ENCODE results near the gene ACTRT2. TPM values are rescaled to one million over a fixed set of nuclear protein-coding genes. Genes with fewer than 3 reads are reported as not detected.

Gene ACTRT2
- total RNA-seq, 1 experiment from 2014 or later = not detected

GRCh38 chr1:3026581-3027391, 5.5 kb downstream of the ACTRT2 start:
- no peak overlapping the region for H3K27ac Mint-ChIP-seq (ENCODE audit: unreplicated experiment)
- H3K4me1 Mint-ChIP-seq (ENCODE audit: low read depth, unreplicated experiment) = no peaks in the 10 kb centered on the region
- H3K4me3 Mint-ChIP-seq (ENCODE audit: low read depth, unreplicated experiment) = no peak overlapping the region
- peaks cover 21% of the 10 kb centered on the region for H3K27me3 Mint-ChIP-seq (ENCODE audit: unreplicated experiment)
- no peaks in the 10 kb centered on the region for H3K36me3 Mint-ChIP-seq (ENCODE audit: insufficient read depth, unreplicated experiment)
- TF ChIP-seq, protein P1, sequence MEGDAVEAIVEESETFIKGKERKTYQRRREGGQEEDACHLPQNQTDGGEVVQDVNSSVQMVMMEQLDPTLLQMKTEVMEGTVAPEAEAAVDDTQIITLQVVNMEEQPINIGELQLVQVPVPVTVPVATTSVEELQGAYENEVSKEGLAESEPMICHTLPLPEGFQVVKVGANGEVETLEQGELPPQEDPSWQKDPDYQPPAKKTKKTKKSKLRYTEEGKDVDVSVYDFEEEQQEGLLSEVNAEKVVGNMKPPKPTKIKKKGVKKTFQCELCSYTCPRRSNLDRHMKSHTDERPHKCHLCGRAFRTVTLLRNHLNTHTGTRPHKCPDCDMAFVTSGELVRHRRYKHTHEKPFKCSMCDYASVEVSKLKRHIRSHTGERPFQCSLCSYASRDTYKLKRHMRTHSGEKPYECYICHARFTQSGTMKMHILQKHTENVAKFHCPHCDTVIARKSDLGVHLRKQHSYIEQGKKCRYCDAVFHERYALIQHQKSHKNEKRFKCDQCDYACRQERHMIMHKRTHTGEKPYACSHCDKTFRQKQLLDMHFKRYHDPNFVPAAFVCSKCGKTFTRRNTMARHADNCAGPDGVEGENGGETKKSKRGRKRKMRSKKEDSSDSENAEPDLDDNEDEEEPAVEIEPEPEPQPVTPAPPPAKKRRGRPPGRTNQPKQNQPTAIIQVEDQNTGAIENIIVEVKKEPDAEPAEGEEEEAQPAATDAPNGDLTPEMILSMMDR (IDR thresholded peaks at IDR 0.05; ENCODE audit: unreplicated experiment) = no peak
- DNase-seq = no peak
- H3K9me3 Mint-ChIP-seq (ENCODE audit: low read depth, unreplicated experiment) = no peaks in the 10 kb centered on the region
- BruUV-seq (replicated peaks) = no TSS peak
- intact Hi-C loops (cut with micrococcal nuclease; ENCODE audit: unreplicated experiment) = no loop called here
- CTCF ChIA-PET = no interaction called here

DNA sequence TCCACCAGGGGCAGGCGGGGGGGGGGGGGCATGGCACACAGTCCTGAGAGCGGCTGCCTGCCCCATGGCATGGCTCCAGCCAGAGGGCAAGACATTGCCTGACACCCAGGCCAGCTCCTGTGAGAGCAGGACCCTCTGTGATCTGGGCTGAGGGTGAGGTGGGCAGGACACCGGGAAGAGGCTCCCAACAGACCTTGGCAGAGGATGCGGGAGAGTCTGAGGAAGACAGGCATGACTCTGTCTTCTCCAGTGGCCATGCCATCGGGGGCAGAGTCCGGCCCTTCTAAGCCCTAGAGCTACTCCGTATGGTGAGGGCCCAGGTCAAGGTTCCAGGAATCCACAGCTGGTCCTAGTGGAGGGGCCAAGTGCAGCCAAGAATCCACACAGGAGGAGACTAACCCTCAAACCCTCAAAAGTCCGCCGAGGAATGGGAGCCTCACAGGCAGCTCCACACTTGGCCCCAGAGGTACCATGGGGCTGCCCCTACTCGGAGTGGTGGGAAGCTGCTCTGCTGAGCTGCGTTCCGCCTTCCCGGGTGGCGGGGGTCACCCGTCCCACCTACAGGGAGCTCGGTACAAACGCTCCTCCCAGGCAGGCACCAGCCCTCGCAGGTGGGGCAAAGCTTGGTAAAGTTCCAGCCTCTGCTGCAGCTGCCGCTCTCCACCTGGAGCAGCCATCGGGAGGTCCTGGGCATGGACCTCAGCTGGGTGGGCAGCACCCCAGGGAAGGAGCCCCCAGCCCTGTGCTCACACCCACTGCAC, 6.5 kb downstream of the ACTRT2 start:
- CTCF ChIA-PET = no interaction called here
- intact Hi-C loops (cut with micrococcal nuclease; ENCODE audit: unreplicated experiment) = no loop called here

GRCh38 chr1:3028531-3029282, 7.4 kb downstream of the ACTRT2 start:
- peaks cover 30% of the 10 kb centered on the region for H3K27me3 Mint-ChIP-seq (ENCODE audit: unreplicated experiment)
- no peaks in the 10 kb centered on the region for H3K36me3 Mint-ChIP-seq (ENCODE audit: insufficient read depth, unreplicated experiment)
- H3K27ac Mint-ChIP-seq (ENCODE audit: unreplicated experiment) = no peak overlapping the region
- no peaks in the 10 kb centered on the region for H3K9me3 Mint-ChIP-seq (ENCODE audit: low read depth, unreplicated experiment)
- BruUV-seq (replicated peaks) = no TSS peak
- TF ChIP-seq, protein P1 (IDR thresholded peaks at IDR 0.05; ENCODE audit: unreplicated experiment) = no peak
- H3K4me3 Mint-ChIP-seq (ENCODE audit: low read depth, unreplicated experiment) = no peak overlapping the region
- CTCF ChIA-PET = no interaction called here
- intact Hi-C loops (cut with micrococcal nuclease; ENCODE audit: unreplicated experiment) = no loop called here
- H3K4me1 Mint-ChIP-seq (ENCODE audit: low read depth, unreplicated experiment) = no peaks in the 10 kb centered on the region
- DNase-seq = no peak

More for the DNA sequence above, 6.5 kb downstream of the ACTRT2 start:
- H3K4me1 Mint-ChIP-seq (ENCODE audit: low read depth, unreplicated experiment) = no peaks in the 10 kb centered on the region
- TF ChIP-seq, protein P1 (IDR thresholded peaks at IDR 0.05; ENCODE audit: unreplicated experiment) = no peak
- H3K36me3 Mint-ChIP-seq (ENCODE audit: insufficient read depth, unreplicated experiment) = no peaks in the 10 kb centered on the region
- H3K4me3 Mint-ChIP-seq (ENCODE audit: low read depth, unreplicated experiment) = no peak overlapping the region
- BruUV-seq (replicated peaks) = no TSS peak
- no peak for DNase-seq
- H3K9me3 Mint-ChIP-seq (ENCODE audit: low read depth, unreplicated experiment) = no peaks in the 10 kb centered on the region
- H3K27ac Mint-ChIP-seq (ENCODE audit: unreplicated experiment) = no peak overlapping the region
- H3K27me3 Mint-ChIP-seq (ENCODE audit: unreplicated experiment) = peaks cover 30% of the 10 kb centered on the region

DNA sequence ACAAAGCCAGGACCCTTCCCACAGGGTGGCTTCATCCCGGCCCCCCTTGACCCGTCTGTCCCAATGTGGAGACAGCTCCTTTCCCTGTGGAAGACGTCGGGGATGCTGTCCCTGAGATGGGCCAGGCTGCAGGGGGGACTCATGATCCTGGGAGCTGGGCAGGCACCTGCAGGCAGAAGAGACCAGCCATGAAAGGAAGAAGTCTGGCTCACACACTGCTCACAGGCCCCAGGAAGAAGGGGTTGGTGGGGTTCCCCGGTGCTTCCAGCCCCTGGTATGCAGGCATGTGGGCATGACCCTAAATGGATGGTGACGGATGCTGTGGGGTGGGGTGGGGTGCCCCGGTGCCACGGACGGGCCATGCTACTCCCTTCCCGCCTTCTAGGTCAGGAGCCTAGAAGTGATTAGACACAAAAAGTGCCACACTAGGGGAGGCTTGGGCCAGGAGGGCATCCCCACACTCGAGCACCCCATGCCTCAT, 8.3 kb downstream of the ACTRT2 start:
- no TSS peak for BruUV-seq (replicated peaks)
- intact Hi-C loops (cut with micrococcal nuclease; ENCODE audit: unreplicated experiment) = no loop called here

More for the DNA sequence above, 8.3 kb downstream of the ACTRT2 start:
- Mint-ChIP-seq H3K36me3 (ENCODE audit: insufficient read depth, unreplicated experiment) (no peaks in the 10 kb centered on the region), H3K27ac (ENCODE audit: unreplicated experiment) (no peak overlapping the region), H3K4me1 (ENCODE audit: low read depth, unreplicated experiment) (no peaks in the 10 kb centered on the region), H3K9me3 (ENCODE audit: low read depth, unreplicated experiment) (no peaks in the 10 kb centered on the region), H3K27me3 (ENCODE audit: unreplicated experiment) (peaks cover 27% of the 10 kb centered on the region), H3K4me3 (ENCODE audit: low read depth, unreplicated experiment) (no peak overlapping the region)
- DNase-seq = no peak
- CTCF ChIA-PET = no interaction called here
- TF ChIP-seq, protein P1 (IDR thresholded peaks at IDR 0.05; ENCODE audit: unreplicated experiment) = no peak

Data from Calu3 (cell line).